HEK293T (cell line): ENCODE results near the gene MREG.

Experiments used
- BHLHE40 ChIP-seq: fragments of 450-650 bp; IDR thresholded peaks from 2 replicates; pipeline ENCODE4 v1.6.1; 2016; ENCODE audit warnings: mild to moderate bottlenecking, moderate library complexity, borderline replicate concordance
- FOXM1 ChIP-seq: fragments of 450-650 bp; IDR thresholded peaks from 2 replicates; pipeline ENCODE4 v1.6.1; 2017; ENCODE audit warnings: mild to moderate bottlenecking, borderline replicate concordance
- LEF1 ChIP-seq: fragments of 450-650 bp; IDR thresholded peaks from 2 replicates; pipeline ENCODE4 v1.6.1; 2017; ENCODE audit warnings: mild to moderate bottlenecking, borderline replicate concordance
- SP1 ChIP-seq: fragments of 450-650 bp; IDR thresholded peaks from 2 replicates; pipeline ENCODE4 v1.6.1; 2017

DNA sequence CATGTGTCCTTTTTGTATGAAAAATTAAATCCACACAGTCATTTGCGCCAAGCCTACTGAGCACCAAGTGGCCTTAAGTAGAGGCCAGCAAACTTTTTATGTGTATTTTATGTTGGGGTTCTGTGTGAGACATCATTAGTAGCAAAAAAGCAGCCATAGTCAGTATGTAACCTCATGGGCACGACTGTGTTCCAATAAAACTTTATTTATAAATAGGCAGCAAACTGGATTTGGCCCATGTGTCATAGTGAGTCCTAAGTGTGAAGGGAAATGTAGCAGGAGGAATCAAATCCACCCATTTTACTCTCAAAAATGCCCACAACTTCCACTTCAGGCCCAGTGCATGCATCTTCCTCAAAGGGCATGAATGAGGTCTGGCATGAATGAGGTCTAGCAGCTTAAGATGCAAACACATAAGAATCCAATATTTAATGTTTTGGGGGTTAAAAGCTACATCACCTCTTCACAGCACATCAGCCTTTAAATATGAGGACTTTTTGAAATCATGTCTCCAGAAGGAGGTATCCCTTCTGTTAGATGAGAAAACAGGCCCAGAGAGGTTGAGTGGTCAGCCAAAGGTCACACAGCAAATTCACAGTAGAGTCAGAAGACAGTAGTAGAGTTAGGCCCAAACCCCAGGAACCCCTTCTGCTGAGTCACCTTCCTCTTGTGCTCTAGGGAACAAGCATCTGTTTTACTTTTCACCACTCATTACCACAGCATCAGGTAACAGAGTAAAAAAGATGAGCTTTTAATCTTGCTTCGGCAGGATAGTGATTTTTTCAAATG, 45.6 kb downstream of the MREG start:
- TF ChIP-seq SP1 (no peak), FOXM1 (no peak), LEF1 (no peak), BHLHE40 (no peak)
